HG02623 (cell line): ENCODE measurements around the gene TMBIM4.

Experiments
- ATAC-seq: cut with Tn5 transposase; IDR thresholded peaks from one replicate; pipeline ENCODE4 v1.9.1; 2021; ENCODE audit warnings: moderate library complexity; ENCODE audit not compliant: unreplicated experiment

Gene TMBIM4

GRCh38 chr12:66142826-66143225 is 27.0 kb downstream of the TMBIM4 start:
- no peak for ATAC-seq

DNA sequence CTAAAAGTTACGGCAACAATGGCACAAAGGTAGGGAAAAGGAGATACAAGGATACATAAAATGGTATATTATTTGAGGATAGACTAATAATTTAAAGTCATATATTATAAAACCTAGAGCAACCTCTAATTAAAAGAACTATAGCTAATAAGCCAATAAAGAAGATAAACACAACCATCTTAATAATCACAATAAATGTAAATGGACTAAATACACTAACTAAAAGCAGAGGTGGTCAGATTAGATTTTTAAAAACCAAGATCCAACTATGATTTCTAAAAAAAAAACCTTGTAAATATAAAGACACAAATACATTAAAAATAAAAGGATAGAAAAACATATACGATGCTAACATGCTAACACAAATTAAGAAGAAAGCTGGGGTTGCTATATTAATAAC is 28.5 kb downstream of the TMBIM4 start:
- ATAC-seq = no peak

DNA sequence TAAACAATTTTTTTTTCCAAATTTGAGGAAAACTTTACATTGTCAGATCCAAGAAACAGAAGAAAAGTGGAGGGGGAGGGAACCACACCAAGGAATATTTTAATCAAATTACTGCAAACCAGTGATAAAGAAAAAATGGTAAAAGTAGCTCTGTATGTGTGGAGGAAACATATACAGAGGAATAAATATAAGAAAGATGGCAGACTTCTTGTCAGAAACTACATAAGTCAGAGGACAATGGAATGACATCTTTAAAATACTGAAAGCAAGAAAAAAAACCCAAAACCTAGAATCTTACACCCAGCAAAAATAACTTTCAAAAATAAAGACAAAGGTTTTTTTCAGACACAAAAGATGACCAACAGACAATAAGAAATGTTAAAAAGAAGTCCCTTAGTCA is 29.1 kb downstream of the TMBIM4 start:
- no peak for ATAC-seq

DNA sequence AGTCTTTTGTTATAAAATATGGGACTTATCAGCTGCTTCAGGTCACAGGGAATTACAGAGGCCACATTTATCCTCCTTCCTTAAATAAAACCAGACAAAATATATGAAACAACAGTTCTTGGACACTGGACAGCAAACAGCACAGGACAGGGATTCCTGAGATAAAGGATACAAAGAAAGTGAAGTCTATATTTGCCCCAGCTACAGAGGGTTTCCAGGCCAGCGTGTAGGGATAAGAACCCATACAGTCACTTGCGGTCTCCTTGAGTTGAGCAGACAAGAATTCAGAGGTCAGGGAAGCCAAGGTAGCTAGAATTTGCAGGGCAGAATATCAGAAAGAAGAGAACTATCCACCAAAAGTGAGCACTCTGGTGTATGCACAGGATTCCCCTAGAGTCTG is 30.5 kb downstream of the TMBIM4 start:
- ATAC-seq = no peak

GRCh38 chr12:66137937-66138336 is 31.9 kb downstream of the TMBIM4 start:
- ATAC-seq = no peak

DNA sequence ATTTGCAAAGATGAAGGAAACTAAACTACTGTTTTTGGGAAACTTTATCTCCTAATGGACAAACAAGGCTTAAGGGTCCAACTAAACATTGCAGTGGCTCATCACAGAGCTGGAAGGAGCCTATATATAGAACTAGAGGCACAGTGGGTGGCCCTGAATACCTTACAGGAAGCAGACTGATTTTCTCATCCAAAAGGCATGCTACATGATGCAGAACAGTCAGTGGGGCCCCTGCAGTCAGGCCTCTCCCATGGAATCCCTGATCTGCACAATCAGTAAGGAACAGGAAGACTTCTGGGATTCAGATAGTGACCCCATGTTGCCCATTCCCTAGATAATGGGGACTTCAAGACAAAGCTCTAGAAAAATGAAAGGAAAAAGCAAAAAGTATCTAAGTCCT is 37.4 kb downstream of the TMBIM4 start:
- ATAC-seq = no peak

DNA sequence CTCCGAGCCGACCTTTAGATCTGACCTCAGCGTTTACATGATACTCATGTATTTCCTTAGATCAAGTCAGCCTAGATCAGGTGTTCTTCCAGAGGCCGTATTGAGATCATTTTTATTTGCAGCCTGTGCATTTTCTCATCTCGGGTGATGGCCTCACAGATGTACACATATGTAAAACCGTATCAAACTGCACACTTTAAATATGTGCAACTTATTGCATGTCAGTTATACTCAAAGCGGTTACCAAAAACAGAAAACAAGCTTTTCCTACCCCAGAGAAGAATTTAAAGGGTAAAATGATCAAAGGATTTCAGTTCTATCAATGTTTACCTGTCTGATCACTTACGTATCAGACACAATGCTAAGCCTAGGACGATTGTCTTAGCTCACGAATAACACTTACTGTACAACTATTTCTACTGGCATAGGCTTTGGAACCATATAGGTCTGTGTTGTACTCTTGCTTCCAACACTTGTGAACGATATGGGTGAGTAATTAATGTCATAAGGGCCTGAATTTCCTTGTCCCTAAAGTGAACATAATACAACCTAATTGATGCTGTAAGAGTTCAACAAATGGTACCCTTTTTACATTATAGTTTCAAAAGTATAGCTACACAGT is 38.6 kb downstream of the TMBIM4 start:
- no peak for ATAC-seq

DNA sequence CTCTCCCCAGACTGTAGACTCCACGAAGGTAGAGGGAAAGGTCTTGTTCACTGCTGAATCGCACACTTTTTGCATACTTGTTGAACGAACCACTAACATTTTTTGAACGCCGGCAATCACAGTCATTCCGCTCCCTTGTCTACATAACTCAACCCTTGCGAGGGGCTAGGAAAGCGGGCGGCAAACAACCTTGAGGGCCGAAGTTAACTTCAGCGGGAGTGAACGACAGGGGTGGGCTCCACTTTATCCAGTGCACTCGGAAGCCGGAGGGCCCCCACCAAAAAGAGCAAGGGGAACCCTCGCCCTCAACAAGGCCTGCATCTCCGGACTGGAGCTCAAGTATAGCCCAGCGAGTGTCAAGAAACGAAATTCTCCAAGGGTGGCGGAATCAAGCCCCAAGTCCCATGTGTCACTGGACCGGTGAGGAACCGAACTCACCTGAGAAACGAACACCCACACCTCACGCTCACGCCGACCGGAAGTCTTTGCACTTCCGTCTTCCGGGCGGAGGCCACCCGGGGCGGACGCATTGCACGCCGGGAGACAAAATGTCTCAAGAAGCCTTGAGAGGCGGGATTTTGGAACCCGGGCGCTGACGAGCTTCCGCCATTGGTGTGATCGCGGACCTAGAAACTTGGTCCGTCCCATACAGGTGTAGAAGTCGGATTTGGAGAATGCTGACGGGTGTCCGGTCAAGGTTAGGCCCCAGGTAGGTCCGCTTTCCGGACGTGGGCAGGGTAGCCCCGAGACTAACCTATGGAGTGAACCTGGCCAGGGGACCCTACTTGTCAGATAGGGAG is 39.3 kb downstream of the TMBIM4 start, which contains the start of gene LLPH:
TSS of gene LLPH (minus strand) at position 484 of the 800 bp plus-strand sequence. CDS start 1,644 bp downstream, outside the sequence.
- peak; percentile 97 for ATAC-seq

- no peak for ATAC-seq
These were observed 39.9 kb downstream of the TMBIM4 start for GRCh38 chr12:66129934-66130266.

- ATAC-seq = no peak
These were observed 42.1 kb downstream of the TMBIM4 start for GRCh38 chr12:66127650-66128049.

DNA sequence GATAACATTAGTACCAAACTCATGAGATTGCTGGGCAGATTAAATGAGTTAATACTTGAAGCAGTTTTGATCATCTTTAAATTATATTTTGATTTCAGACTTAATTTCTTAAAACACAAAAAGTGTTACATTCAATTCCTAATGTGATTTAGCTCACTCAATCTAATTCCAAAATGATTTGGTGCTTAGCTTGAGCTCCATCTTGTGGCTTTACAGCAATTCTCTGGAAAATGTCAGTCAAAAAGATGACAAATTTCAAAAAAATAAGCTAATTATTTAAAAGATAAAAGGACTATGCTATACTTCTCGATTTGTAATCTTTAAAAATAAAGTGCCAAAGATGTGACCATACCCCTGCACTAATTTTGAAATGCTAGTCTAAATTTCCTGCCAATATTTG is 49.3 kb downstream of the TMBIM4 start:
- ATAC-seq = no peak

- no peak for ATAC-seq
These were observed 49.9 kb downstream of the TMBIM4 start for GRCh38 chr12:66119870-66120241.

GRCh38 chr12:66119229-66119869 is 50.4 kb downstream of the TMBIM4 start:
- ATAC-seq = no peak

DNA sequence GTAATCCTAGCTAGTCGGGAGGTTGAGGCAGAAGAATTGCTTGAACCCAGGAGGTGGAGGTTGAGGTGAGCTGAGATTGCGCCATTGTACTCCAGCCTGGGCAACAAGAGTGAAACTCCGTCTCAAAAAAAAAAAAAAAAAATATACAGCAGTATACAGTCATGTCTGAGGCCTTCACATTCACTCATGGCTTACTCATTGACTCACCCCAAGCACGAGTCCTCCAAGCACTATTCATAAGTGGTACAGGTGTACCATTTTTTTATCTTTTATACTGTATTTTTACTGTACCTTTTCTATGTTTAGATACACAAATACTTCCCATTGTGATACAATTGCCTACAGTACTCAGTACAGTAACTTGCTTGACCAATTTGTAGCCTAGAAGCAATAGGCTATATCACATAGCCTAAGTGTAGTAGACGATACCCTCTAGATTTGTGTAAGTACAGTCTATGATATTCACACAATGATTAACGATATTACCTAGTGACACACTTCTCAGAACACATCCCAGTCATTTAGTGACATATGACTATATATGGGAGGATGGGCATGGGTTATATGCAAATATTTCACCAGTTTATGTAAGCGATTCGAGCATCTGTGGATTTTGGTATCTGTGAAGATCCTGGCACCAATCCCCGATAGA is 51.4 kb downstream of the TMBIM4 start:
- ATAC-seq = no peak

DNA sequence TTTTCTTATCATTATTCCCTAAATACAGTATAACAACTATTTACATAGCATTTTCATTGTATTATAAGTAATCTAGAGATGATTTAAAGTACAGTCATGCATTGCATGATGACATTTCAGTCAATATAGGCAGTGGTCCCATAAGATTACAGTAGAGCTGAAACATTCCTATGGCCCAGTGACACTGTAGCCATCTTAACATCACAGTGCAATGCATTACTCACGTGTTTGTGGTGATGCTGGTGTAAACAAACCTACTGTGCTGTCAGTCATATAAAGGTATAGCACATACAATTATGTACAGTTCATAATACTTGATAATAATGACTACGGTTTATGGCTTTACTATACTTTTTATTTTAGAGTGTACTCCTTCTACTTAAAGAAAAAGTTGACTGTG is 52.6 kb downstream of the TMBIM4 start:
- ATAC-seq = no peak

DNA sequence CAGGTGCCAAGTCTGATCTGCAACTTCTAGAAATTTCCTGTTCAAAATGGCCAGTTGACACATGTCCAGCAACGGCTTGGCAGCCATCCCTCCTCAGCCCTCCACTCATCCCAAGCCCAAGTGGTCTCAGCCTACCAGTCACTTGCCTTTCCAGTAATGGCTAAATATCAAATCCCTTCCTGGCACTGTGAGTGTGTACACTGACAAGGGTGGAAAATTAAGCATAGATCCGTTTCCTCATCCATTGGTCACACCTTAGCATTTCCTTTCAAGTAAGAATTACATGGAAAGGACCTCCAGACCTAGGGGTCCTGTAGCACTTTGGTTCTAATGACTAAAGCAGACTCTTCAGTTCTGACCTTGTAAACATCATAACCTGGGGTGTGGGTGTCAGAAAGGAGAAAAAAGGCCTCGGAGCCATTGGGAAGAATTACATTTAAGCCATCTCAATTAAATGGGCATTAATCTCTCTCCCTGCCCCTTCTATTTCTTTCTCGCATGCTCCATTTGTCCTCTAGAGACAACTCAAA is 54.7 kb downstream of the TMBIM4 start:
- no peak for ATAC-seq

DNA sequence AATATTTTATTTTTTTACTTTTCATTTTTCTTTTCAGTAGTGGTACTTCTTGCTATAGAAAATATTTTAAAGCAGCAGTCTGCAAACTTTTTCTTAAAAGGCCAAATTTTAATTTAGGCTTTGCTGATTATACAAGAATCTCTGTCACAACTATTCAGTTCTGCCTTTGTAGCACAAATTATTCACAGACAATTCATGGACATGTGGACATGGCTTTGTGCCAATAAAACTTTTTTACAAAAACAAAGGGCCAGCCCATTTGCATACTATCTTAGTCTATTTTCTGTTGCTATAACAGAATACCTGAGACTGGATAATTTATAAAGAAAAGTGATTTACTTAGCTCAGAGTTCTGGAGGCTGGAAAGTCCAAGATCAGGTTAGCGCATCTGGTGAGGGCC is 56.3 kb downstream of the TMBIM4 start:
- no peak for ATAC-seq

GRCh38 chr12:66111605-66112004 is 58.2 kb downstream of the TMBIM4 start:
- ATAC-seq = no peak

GRCh38 chr12:66109056-66109455 is 60.7 kb downstream of the TMBIM4 start:
- no peak for ATAC-seq

DNA sequence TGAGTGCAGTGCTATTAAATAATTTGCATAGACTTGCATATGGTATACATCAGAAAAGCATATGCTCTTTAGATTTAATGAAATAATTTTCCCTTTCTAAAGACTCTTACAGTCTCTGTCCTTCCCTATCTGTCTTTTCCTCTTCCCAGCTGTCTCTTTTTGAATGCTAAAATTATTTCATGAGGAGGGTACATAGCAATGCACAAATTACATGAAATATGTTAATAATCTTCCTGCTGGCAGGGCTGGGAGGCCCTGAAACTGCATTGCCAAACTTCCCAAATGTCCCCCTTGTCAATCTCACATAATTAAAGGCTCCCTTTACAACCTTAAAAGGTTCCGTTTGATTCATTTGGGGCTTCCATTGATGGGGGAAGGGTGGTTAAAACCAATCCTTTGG is 61.4 kb downstream of the TMBIM4 start:
- no peak for ATAC-seq

DNA sequence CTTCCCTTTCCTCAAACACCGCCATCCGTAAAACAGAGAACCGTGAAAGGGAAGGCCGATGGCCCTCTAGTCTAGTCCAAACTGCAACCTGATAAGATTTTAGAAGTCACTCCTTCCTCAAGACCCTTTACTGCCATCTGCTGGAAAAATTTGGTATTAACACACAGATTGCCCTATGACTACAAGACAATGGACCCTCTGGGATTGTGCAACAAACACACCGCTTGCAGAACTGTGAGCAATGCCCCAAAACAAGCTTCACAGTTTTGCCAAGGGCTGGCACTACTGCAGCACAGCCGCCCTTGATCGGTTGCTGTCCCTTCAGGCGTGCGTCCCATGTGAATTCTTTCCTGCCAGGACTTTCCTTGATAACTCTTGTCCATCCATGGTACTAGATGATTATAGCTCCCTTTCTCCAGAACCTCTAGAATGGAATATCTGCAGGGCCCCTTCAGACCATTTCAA is 62.3 kb downstream of the TMBIM4 start:
- ATAC-seq = peak; percentile 93
